ENCODE measurements around the gene LRP6.

The LRP6 gene

GRCh38 chr12:12166751-12167150 is 100.1 kb downstream of the LRP6 start:
- H3K27ac ChIP-seq (ENCODE audit: poor library complexity, severe bottlenecking): no peak overlapping the region
- no peak overlapping the region for H3K4me3 ChIP-seq (ENCODE audit: severe bottlenecking)
- ATAC-seq (ENCODE audit: low read depth): no peak
- no peaks in the 10 kb centered on the region for H3K27me3 ChIP-seq (ENCODE audit: insufficient read depth, poor library complexity, severe bottlenecking)
- no peak for DNase-seq (ENCODE audit: low spot score)
- no peak for TF ChIP-seq CTCF (IDR thresholded peaks at IDR 0.05; ENCODE audit: poor library complexity, severe bottlenecking)
- no peaks in the 10 kb centered on the region for H3K36me3 ChIP-seq (ENCODE audit: low read depth)
- no peaks in the 10 kb centered on the region for H3K9me3 ChIP-seq (ENCODE audit: severe bottlenecking)
- H3K4me1 ChIP-seq (ENCODE audit: insufficient read depth, poor library complexity, severe bottlenecking): no peaks in the 10 kb centered on the region

- H3K4me1 ChIP-seq (ENCODE audit: insufficient read depth, poor library complexity, severe bottlenecking): no peaks in the 10 kb centered on the region
- H3K4me3 ChIP-seq (ENCODE audit: severe bottlenecking): no peak overlapping the region
- H3K36me3 ChIP-seq (ENCODE audit: low read depth): no peaks in the 10 kb centered on the region
- H3K27me3 ChIP-seq (ENCODE audit: insufficient read depth, poor library complexity, severe bottlenecking): no peaks in the 10 kb centered on the region
- no peak overlapping the region for H3K27ac ChIP-seq (ENCODE audit: poor library complexity, severe bottlenecking)
- TF ChIP-seq CTCF (IDR thresholded peaks at IDR 0.05; ENCODE audit: poor library complexity, severe bottlenecking): no peak
- H3K9me3 ChIP-seq (ENCODE audit: severe bottlenecking): no peaks in the 10 kb centered on the region
- ATAC-seq (ENCODE audit: low read depth): no peak
- DNase-seq (ENCODE audit: low spot score): no peak
These were observed 106.9 kb downstream of the LRP6 start for GRCh38 chr12:12159988-12160387.

GRCh38 chr12:12158858-12159257 is 108.0 kb downstream of the LRP6 start:
- Histone ChIP-seq H3K36me3 (ENCODE audit: low read depth) (no peaks in the 10 kb centered on the region), H3K27me3 (ENCODE audit: insufficient read depth, poor library complexity, severe bottlenecking) (no peaks in the 10 kb centered on the region), H3K9me3 (ENCODE audit: severe bottlenecking) (no peaks in the 10 kb centered on the region), H3K4me1 (ENCODE audit: insufficient read depth, poor library complexity, severe bottlenecking) (no peaks in the 10 kb centered on the region), H3K27ac (ENCODE audit: poor library complexity, severe bottlenecking) (no peak overlapping the region), H3K4me3 (ENCODE audit: severe bottlenecking) (no peak overlapping the region)
- ATAC-seq (ENCODE audit: low read depth) (no peak), DNase-seq (ENCODE audit: low spot score) (no peak)
- no peak for TF ChIP-seq CTCF (IDR thresholded peaks at IDR 0.05; ENCODE audit: poor library complexity, severe bottlenecking)

GRCh38 chr12:12157424-12157823 is 109.4 kb downstream of the LRP6 start:
- ATAC-seq (ENCODE audit: low read depth): no peak
- TF ChIP-seq CTCF (IDR thresholded peaks at IDR 0.05; ENCODE audit: poor library complexity, severe bottlenecking): no peak
- no peak overlapping the region for H3K4me3 ChIP-seq (ENCODE audit: severe bottlenecking)
- no peaks in the 10 kb centered on the region for H3K4me1 ChIP-seq (ENCODE audit: insufficient read depth, poor library complexity, severe bottlenecking)
- H3K27ac ChIP-seq (ENCODE audit: poor library complexity, severe bottlenecking): no peak overlapping the region
- no peaks in the 10 kb centered on the region for H3K27me3 ChIP-seq (ENCODE audit: insufficient read depth, poor library complexity, severe bottlenecking)
- no peaks in the 10 kb centered on the region for H3K36me3 ChIP-seq (ENCODE audit: low read depth)
- no peak for DNase-seq (ENCODE audit: low spot score)
- no peaks in the 10 kb centered on the region for H3K9me3 ChIP-seq (ENCODE audit: severe bottlenecking)

- no peaks in the 10 kb centered on the region for H3K36me3 ChIP-seq (ENCODE audit: low read depth)
These were observed 110.0 kb downstream of the LRP6 start for GRCh38 chr12:12156828-12157227.

More at GRCh38 chr12:12156828-12157227, 110.0 kb downstream of the LRP6 start:
- Histone ChIP-seq H3K4me1 (ENCODE audit: insufficient read depth, poor library complexity, severe bottlenecking) (no peaks in the 10 kb centered on the region), H3K4me3 (ENCODE audit: severe bottlenecking) (no peak overlapping the region), H3K9me3 (ENCODE audit: severe bottlenecking) (no peaks in the 10 kb centered on the region), H3K27ac (ENCODE audit: poor library complexity, severe bottlenecking) (no peak overlapping the region), H3K27me3 (ENCODE audit: insufficient read depth, poor library complexity, severe bottlenecking) (no peaks in the 10 kb centered on the region)
- ATAC-seq (ENCODE audit: low read depth) (no peak), DNase-seq (ENCODE audit: low spot score) (no peak)
- no peak for TF ChIP-seq CTCF (IDR thresholded peaks at IDR 0.05; ENCODE audit: poor library complexity, severe bottlenecking)
